HG03103 (cell line): ENCODE results near the gene ARSD.

Experiments
- ATAC-seq: cut with Tn5 transposase; IDR thresholded peaks from one replicate; pipeline ENCODE4 v1.9.1; 2021; ENCODE audit warnings: low read depth; ENCODE audit not compliant: unreplicated experiment

Gene ARSD

GRCh38 chrX:2862404-2862803, 66.7 kb downstream of the ARSD start:
- ATAC-seq, result no peak

DNA sequence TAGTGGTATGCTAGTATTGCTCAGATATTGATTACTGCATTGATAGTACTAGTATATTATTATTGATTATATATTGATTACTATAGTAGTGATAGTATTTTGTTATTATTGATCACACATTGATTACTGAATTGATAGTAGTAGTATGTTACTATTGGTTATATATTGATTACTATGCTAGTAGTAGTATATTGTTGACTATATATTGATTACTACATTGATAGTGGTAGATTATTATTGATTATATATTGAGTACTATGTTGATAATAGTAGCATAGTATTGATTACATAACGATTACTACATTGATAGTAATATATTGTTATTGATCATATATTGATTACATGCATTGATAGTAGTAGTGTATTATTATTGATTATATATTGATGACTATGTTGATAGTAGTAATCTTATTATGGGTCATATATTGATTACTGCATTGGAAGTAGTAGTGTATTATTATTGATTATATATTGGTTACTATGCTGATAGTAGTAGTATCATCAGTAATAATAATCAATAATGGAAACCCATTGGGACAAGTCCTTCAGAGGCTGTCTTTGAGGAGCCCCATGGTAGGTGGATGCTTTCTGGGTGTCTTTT, 69.8 kb downstream of the ARSD start:
- ATAC-seq, result no peak

GRCh38 chrX:2857566-2857965, 71.6 kb downstream of the ARSD start:
- no peak for ATAC-seq

DNA sequence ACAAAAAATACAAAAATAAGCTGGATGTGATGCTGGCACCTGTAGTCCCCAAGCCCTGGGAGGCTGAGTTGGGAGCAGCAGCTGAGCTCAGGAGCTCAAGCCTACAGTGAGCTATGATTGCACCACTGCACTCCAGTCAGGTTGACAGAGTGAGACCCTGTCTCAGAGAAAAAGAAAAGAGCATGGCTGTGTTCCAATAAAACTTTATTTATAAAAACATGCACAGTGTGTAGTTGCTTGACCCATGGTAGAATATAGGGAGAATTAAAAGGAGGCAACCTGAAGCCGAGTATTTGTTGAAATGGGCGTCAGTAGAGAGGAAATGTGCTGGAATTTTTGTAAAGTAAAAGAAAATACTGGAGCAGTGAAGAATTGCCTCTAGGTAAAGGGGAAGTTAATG, 73.4 kb downstream of the ARSD start:
- ATAC-seq, result no peak

GRCh38 chrX:2854918-2855317, 74.2 kb downstream of the ARSD start:
- ATAC-seq, result no peak
